PC-3 (cell line): ENCODE data around the gene LAMA5.

Source experiments
- EZH2phosphoT487 ChIP-seq: fragments of 300-600 bp; sonication (generic); IDR thresholded peaks from 2 replicates; pipeline ENCODE4 v1.6.1; 2018; ENCODE audit warnings: mild to moderate bottlenecking, antibody characterized with exemption, low read length, borderline replicate concordance
- TF ChIP-seq, protein P1 (sequence below): fragments of 300-600 bp; sonication (generic); conservative IDR thresholded peaks from 2 replicates; pipeline ENCODE4 v1.5.1; 2017; ENCODE audit warnings: antibody characterized with exemption, low read depth, mild to moderate bottlenecking, low read length

DNA sequence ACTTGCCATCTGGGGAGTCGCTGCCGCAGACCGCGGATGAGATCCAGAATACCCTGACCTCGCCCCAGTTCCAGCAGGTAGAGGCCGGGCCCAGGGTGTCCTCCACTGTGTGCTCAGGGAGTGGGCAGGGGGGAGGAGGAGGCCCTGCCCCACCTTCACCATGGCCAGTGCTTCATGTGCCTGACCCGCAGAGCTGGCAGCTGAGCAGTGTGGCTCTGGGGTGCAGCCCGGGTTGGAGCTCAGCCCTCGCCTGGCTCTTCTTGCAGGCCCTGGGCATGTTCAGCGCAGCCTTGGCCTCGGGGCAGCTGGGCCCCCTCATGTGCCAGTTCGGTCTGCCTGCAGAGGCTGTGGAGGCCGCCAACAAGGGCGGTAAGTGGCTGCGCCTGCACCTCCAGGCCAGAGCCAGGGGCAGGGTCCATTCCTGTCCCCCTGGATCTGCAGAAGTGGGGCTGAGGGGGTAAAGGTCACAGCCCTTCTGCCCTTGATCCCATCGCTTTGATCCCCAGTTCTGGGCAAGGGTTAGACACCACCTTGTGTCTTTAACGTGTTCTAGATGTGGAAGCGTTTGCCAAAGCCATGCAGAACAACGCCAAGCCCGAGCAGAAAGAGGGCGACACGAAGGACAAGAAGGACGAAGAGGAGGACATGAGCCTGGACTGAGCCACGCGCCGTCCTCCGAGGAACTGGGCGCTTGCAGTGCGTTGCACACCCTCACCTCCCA is 58.9 kb downstream of the LAMA5 start:
- TF ChIP-seq, protein P1, sequence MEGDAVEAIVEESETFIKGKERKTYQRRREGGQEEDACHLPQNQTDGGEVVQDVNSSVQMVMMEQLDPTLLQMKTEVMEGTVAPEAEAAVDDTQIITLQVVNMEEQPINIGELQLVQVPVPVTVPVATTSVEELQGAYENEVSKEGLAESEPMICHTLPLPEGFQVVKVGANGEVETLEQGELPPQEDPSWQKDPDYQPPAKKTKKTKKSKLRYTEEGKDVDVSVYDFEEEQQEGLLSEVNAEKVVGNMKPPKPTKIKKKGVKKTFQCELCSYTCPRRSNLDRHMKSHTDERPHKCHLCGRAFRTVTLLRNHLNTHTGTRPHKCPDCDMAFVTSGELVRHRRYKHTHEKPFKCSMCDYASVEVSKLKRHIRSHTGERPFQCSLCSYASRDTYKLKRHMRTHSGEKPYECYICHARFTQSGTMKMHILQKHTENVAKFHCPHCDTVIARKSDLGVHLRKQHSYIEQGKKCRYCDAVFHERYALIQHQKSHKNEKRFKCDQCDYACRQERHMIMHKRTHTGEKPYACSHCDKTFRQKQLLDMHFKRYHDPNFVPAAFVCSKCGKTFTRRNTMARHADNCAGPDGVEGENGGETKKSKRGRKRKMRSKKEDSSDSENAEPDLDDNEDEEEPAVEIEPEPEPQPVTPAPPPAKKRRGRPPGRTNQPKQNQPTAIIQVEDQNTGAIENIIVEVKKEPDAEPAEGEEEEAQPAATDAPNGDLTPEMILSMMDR: no peak
- TF ChIP-seq EZH2phosphoT487: no peak
